ENCODE data around the gene NECAB3.

GRCh38 chr20:33667245-33667675 is 7.0 kb downstream of the NECAB3 start:
- TF ChIP-seq POLR2A (IDR thresholded peaks at IDR 0.05): no peak
- TF ChIP-seq CTCF (IDR thresholded peaks at IDR 0.05): no peak
- TF ChIP-seq POLR2AphosphoS5 (IDR thresholded peaks at IDR 0.05): no peak

Measured in prostate gland (tissue), 2 donors.